ENCODE results near the gene POLR3G.

The POLR3G gene

GRCh38 chr5:90548069-90548593 lies 73.5 kb downstream of the POLR3G start:
- no peak for TF ChIP-seq CTCF (IDR thresholded peaks at IDR 0.05; ENCODE audit: insufficient read depth, low read depth, low read length, missing control alignments)
- peak; percentile 57 for DNase-seq (ENCODE audit: low read depth)
- H3K4me3 ChIP-seq (ENCODE audit: low read depth, low read length) = no peak overlapping the region

GRCh38 chr5:90549223-90549622 lies 74.6 kb downstream of the POLR3G start:
- no peak for TF ChIP-seq CTCF (IDR thresholded peaks at IDR 0.05; ENCODE audit: insufficient read depth, low read depth, low read length, missing control alignments)
- H3K4me3 ChIP-seq (ENCODE audit: low read depth, low read length) = no peak overlapping the region
- DNase-seq (ENCODE audit: low read depth) = no peak

GRCh38 chr5:90549729-90550275 lies 75.1 kb downstream of the POLR3G start:
- no peak for TF ChIP-seq CTCF (IDR thresholded peaks at IDR 0.05; ENCODE audit: insufficient read depth, low read depth, low read length, missing control alignments)

GRCh38 chr5:90550963-90551362 lies 76.3 kb downstream of the POLR3G start:
- no peak for DNase-seq (ENCODE audit: low read depth)
- TF ChIP-seq CTCF (IDR thresholded peaks at IDR 0.05; ENCODE audit: insufficient read depth, low read depth, low read length, missing control alignments) = no peak
- H3K4me3 ChIP-seq (ENCODE audit: low read depth, low read length) = no peak overlapping the region

More at GRCh38 chr5:90549729-90550275, 75.1 kb downstream of the POLR3G start:
- no peak overlapping the region for H3K4me3 ChIP-seq (ENCODE audit: low read depth, low read length)
- no peak for DNase-seq (ENCODE audit: low read depth)

GRCh38 chr5:90551376-90551775 lies 76.7 kb downstream of the POLR3G start:
- no peak overlapping the region for H3K4me3 ChIP-seq (ENCODE audit: low read depth, low read length)
- DNase-seq (ENCODE audit: low read depth) = peak; percentile 11
- TF ChIP-seq CTCF (IDR thresholded peaks at IDR 0.05; ENCODE audit: insufficient read depth, low read depth, low read length, missing control alignments) = no peak

- no peak for TF ChIP-seq CTCF (IDR thresholded peaks at IDR 0.05; ENCODE audit: insufficient read depth, low read depth, low read length, missing control alignments)
- DNase-seq (ENCODE audit: low read depth) = no peak
- H3K4me3 ChIP-seq (ENCODE audit: low read depth, low read length) = no peak overlapping the region
Observed at GRCh38 chr5:90553711-90554110, 79.0 kb downstream of the POLR3G start.

Measured in GM12865 (cell line).